Loucy (cell line): ENCODE data around the gene COL24A1.
"Not testable (repeated sequence)": the region's sequence is repeated elsewhere in the genome, so short reads cannot be mapped to it uniquely, and the experiment has no call there.

Source experiments
- H2AFZ ChIP-seq: fragments of 200-600 bp; sonication (generic); 2 replicates; pipeline ENCODE4 v1.6.0; 2016; ENCODE audit warnings: antibody characterized with exemption, mild to moderate bottlenecking, low read length, moderate library complexity
- H3F3A ChIP-seq: fragments of 200-600 bp; 2 replicates; pipeline ENCODE4 v1.6.0; 2016; ENCODE audit warnings: antibody characterized with exemption, low read depth, mild to moderate bottlenecking
- H3K27me3 ChIP-seq: fragments of 200-600 bp; sonication (generic); 2 replicates; pipeline ENCODE4 v1.6.1; 2014; ENCODE audit warnings: low read length, mild to moderate bottlenecking; ENCODE audit not compliant: insufficient read depth, poor library complexity, severe bottlenecking
- H3K36me3 ChIP-seq: fragments of 200-600 bp; sonication (generic); 2 replicates; pipeline ENCODE4 v1.6.1; 2016; ENCODE audit warnings: low read length; ENCODE audit not compliant: insufficient read depth
- H3K4me1 ChIP-seq: fragments of 200-600 bp; sonication (generic); 2 replicates; pipeline ENCODE4 v1.5.1; 2014; ENCODE audit warnings: low read length, mild to moderate bottlenecking; ENCODE audit not compliant: insufficient read depth, poor library complexity, severe bottlenecking
- H3K4me2 ChIP-seq: fragments of 200-600 bp; sonication (generic); 2 replicates; pipeline ENCODE4 v1.6.0; 2014; ENCODE audit warnings: antibody characterized with exemption, low read length, low read depth, mild to moderate bottlenecking; ENCODE audit not compliant: poor library complexity, severe bottlenecking
- H3K4me3 ChIP-seq: fragments of 200-600 bp; sonication (generic); 2 replicates; pipeline ENCODE4 v1.5.1; 2014; ENCODE audit warnings: low read length, mild to moderate bottlenecking, mixed read lengths; ENCODE audit not compliant: poor library complexity, severe bottlenecking
- H3K79me2 ChIP-seq: fragments of 200-600 bp; sonication (generic); 2 replicates; pipeline ENCODE4 v1.6.1; 2014; ENCODE audit warnings: low read length; ENCODE audit not compliant: insufficient read depth
- H3K9ac ChIP-seq: fragments of 200-600 bp; sonication (generic); 2 replicates; pipeline ENCODE4 v1.6.0; 2014; ENCODE audit warnings: mild to moderate bottlenecking, low read depth, low read length, moderate library complexity; ENCODE audit not compliant: poor library complexity, severe bottlenecking
- H3K9me2 ChIP-seq: fragments of 200-600 bp; sonication (generic); replicated peaks from 2 replicates; pipeline ENCODE4 v1.6.1; 2016; ENCODE audit warnings: low read depth, low read length, mixed read lengths
- H3K9me3 ChIP-seq: fragments of 200-600 bp; sonication (generic); 2 replicates; pipeline ENCODE4 v1.6.1; 2014; ENCODE audit warnings: mild to moderate bottlenecking, antibody characterized with exemption, low read length, low read depth; ENCODE audit not compliant: insufficient read depth
- H4K20me1 ChIP-seq: fragments of 200-600 bp; sonication (generic); 2 replicates; pipeline ENCODE4 v1.6.0; 2014; ENCODE audit warnings: antibody characterized with exemption, low read length, mild to moderate bottlenecking; ENCODE audit not compliant: insufficient read depth, poor library complexity, severe bottlenecking
- CTCF ChIP-seq: fragments of 200-600 bp; sonication (generic); conservative IDR thresholded peaks from 2 replicates; pipeline ENCODE4 v1.5.1; 2014; ENCODE audit warnings: mild to moderate bottlenecking, antibody characterized with exemption, low read length
- EZH2phosphoT487 ChIP-seq: fragments of 200-600 bp; IDR thresholded peaks from 2 replicates; pipeline ENCODE4 v1.6.1; 2018; ENCODE audit warnings: antibody characterized with exemption, mild to moderate bottlenecking, moderate library complexity, borderline replicate concordance

COL24A1 gene

GRCh38 chr1:85957760-85958159 lies 198.8 kb downstream of the COL24A1 start:
- Histone ChIP-seq H4K20me1 (no peaks in the 10 kb centered on the region), H3K9me2 (no peaks in the 10 kb centered on the region), H3K27me3 (no peaks in the 10 kb centered on the region), H3K36me3 (no peaks in the 10 kb centered on the region), H3K9me3 (no peaks in the 10 kb centered on the region), H3K9ac (no peak overlapping the region), H3K4me1 (no peaks in the 10 kb centered on the region), H3K79me2 (no peaks in the 10 kb centered on the region), H2AFZ (no peak overlapping the region), H3K4me3 (no peak overlapping the region), H3F3A (no peaks in the 10 kb centered on the region), H3K4me2 (no peak overlapping the region)
- TF ChIP-seq CTCF (no peak), EZH2phosphoT487 (no peak)

- not testable (repeated sequence) for H3K4me1 ChIP-seq, H3K4me3 ChIP-seq, H3K9me2 ChIP-seq, H2AFZ ChIP-seq, H3K79me2 ChIP-seq, H3K36me3 ChIP-seq, H3K9me3 ChIP-seq, H4K20me1 ChIP-seq, H3K4me2 ChIP-seq, H3K9ac ChIP-seq, H3F3A ChIP-seq, H3K27me3 ChIP-seq
Measured at GRCh38 chr1:85955218-85955617, 201.4 kb downstream of the COL24A1 start.

DNA sequence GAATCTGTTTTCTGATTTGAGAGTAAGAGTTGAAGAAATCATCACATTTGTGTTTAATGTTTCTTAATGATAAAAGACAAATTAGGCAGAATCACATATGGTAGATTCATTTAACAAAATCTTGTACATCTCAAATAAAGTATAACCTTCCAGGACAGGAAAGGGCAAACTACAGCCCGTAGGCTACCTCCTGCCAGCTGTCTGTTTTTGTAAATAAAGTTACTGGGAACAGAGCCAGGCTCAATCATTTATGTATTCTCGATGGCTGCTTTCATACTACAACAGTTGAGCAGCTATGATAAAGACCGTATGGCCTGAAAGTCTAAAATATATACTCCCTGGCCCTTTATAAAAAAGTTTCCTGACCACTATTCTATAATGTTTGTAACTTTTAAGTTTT lies 204.1 kb downstream of the COL24A1 start:
- no peaks in the 10 kb centered on the region for H3K79me2 ChIP-seq
- H3K36me3 ChIP-seq = no peaks in the 10 kb centered on the region
- no peaks in the 10 kb centered on the region for H3K4me1 ChIP-seq
- no peak for TF ChIP-seq EZH2phosphoT487
- no peak for TF ChIP-seq CTCF
- no peaks in the 10 kb centered on the region for H3K9me2 ChIP-seq
- H3K4me2 ChIP-seq = no peak overlapping the region
- H3K9me3 ChIP-seq = no peaks in the 10 kb centered on the region
- no peak overlapping the region for H3K4me3 ChIP-seq
- H3K9ac ChIP-seq = no peak overlapping the region
- no peaks in the 10 kb centered on the region for H3K27me3 ChIP-seq
- H4K20me1 ChIP-seq = no peaks in the 10 kb centered on the region
- no peak overlapping the region for H2AFZ ChIP-seq
- no peaks in the 10 kb centered on the region for H3F3A ChIP-seq

- Histone ChIP-seq H3K9ac (no peak overlapping the region), H3K4me2 (no peak overlapping the region), H3K27me3 (no peaks in the 10 kb centered on the region), H3F3A (no peaks in the 10 kb centered on the region), H3K79me2 (no peaks in the 10 kb centered on the region), H4K20me1 (no peaks in the 10 kb centered on the region), H3K9me3 (no peaks in the 10 kb centered on the region), H3K36me3 (no peaks in the 10 kb centered on the region), H2AFZ (no peak overlapping the region), H3K4me1 (no peaks in the 10 kb centered on the region), H3K9me2 (no peaks in the 10 kb centered on the region), H3K4me3 (no peak overlapping the region)
- TF ChIP-seq EZH2phosphoT487 = no peak
- TF ChIP-seq CTCF = no peak
Measured at GRCh38 chr1:85947186-85947585, 209.4 kb downstream of the COL24A1 start.
